GM23338 (cell line): ENCODE data around the gene FANCL. TPM values are rescaled to one million over a fixed set of nuclear protein-coding genes. Genes with fewer than 3 reads are reported as not detected.

Experiments used
- ATAC-seq: fragments of 200-7000 bp; cut with Tn5 transposase; 3 replicates; pipeline ENCODE4 v1.9.1; 2020
- DNase-seq: peaks from one replicate; pipeline ENCODE4 v3.0.0-alpha.2; 2015; ENCODE audit warnings: low spot score
- H2AFZ ChIP-seq: fragments of 200-600 bp; sonication (generic); 2 replicates; pipeline ENCODE4 v1.8.0; 2016; ENCODE audit warnings: antibody characterized with exemption, mild to moderate bottlenecking, moderate library complexity
- H3F3A ChIP-seq: fragments of 200-600 bp; sonication (generic); replicated peaks from 2 replicates; pipeline ENCODE4 v1.8.0; 2017; ENCODE audit warnings: antibody characterized with exemption, mixed run types, low read depth
- H3K27ac ChIP-seq: fragments of 200-600 bp; sonication (generic); 2 replicates; pipeline ENCODE4 v1.6.1; 2016; ENCODE audit warnings: low read depth
- H3K27me3 ChIP-seq: fragments of 200-600 bp; sonication (generic); 2 replicates; pipeline ENCODE4 v1.8.0; 2016; ENCODE audit warnings: mild to moderate bottlenecking, mixed run types, moderate library complexity; ENCODE audit not compliant: insufficient read depth
- H3K36me3 ChIP-seq: fragments of 200-600 bp; sonication (generic); 2 replicates; pipeline ENCODE4 v1.8.0; 2016; ENCODE audit warnings: mild to moderate bottlenecking; ENCODE audit not compliant: insufficient read depth
- H3K4me1 ChIP-seq: fragments of 200-600 bp; sonication (generic); 2 replicates; pipeline ENCODE4 v1.8.0; 2016; ENCODE audit warnings: mild to moderate bottlenecking, moderate library complexity; ENCODE audit not compliant: insufficient read depth
- H3K4me2 ChIP-seq: fragments of 200-600 bp; sonication (generic); 2 replicates; pipeline ENCODE4 v1.7.1; 2017; ENCODE audit warnings: mixed run types
- H3K4me3 ChIP-seq: fragments of 200-600 bp; sonication (generic); 2 replicates; pipeline ENCODE4 v1.6.1; 2016; ENCODE audit warnings: mixed run types
- H3K79me2 ChIP-seq: fragments of 200-600 bp; sonication (generic); replicated peaks from 2 replicates; pipeline ENCODE4 v1.8.0; 2017; ENCODE audit warnings: mild to moderate bottlenecking; ENCODE audit not compliant: insufficient read depth
- H3K9me2 ChIP-seq: fragments of 200-600 bp; sonication (generic); 2 replicates; pipeline ENCODE4 v1.8.0; 2017; ENCODE audit not compliant: insufficient read depth
- H4K20me1 ChIP-seq: fragments of 200-600 bp; sonication (generic); replicated peaks from 2 replicates; pipeline ENCODE4 v1.8.0; 2017; ENCODE audit warnings: mild to moderate bottlenecking; ENCODE audit not compliant: insufficient read depth
- H3K27ac Mint-ChIP-seq: 2 replicates; pipeline ENCODE4 v1.8.0; 2020; ENCODE audit warnings: inconsistent platforms, mild to moderate bottlenecking, moderate library complexity, mixed read lengths
- H3K27me3 Mint-ChIP-seq: 3 replicates; pipeline ENCODE4 v1.8.0; 2022; ENCODE audit warnings: low read depth, mild to moderate bottlenecking, moderate library complexity, mixed read lengths, inconsistent platforms; ENCODE audit not compliant: insufficient read depth, poor library complexity
- H3K36me3 Mint-ChIP-seq: 3 replicates; pipeline ENCODE4 v1.8.0; 2021; ENCODE audit warnings: low read depth, mild to moderate bottlenecking, inconsistent platforms, moderate library complexity, mixed read lengths
- H3K4me1 Mint-ChIP-seq: 3 replicates; pipeline ENCODE4 v1.8.0; 2020; ENCODE audit warnings: mild to moderate bottlenecking, inconsistent platforms, mixed read lengths
- H3K4me3 Mint-ChIP-seq: 3 replicates; pipeline ENCODE4 v1.8.0; 2021; ENCODE audit warnings: moderate library complexity, mild to moderate bottlenecking, inconsistent platforms, mixed read lengths
- H3K9me3 Mint-ChIP-seq: 3 replicates; pipeline ENCODE4 v1.8.0; 2020; ENCODE audit warnings: moderate library complexity, mild to moderate bottlenecking, inconsistent platforms, mixed read lengths
- CREB1 ChIP-seq: fragments of 250-450 bp; sonication (Bioruptor Pico); IDR thresholded peaks from 2 replicates; pipeline ENCODE4 v1.5.0; 2020; ENCODE audit warnings: low read depth, mild to moderate bottlenecking, moderate library complexity
- ETS1 ChIP-seq: IDR thresholded peaks from 2 replicates; pipeline ENCODE4 v1.6.1; 2016; ENCODE audit warnings: antibody characterized with exemption
- EZH2 ChIP-seq: fragments of 200-600 bp; sonication (generic); IDR thresholded peaks from one replicate; pipeline ENCODE4 v1.8.0; 2017; ENCODE audit warnings: antibody characterized with exemption, mild to moderate bottlenecking, low read depth; ENCODE audit not compliant: unreplicated experiment
- EZH2phosphoT487 ChIP-seq: fragments of 200-600 bp; sonication (generic); IDR thresholded peaks from one replicate; pipeline ENCODE4 v1.8.1; 2018; ENCODE audit warnings: antibody characterized with exemption; ENCODE audit not compliant: unreplicated experiment
- JUNB ChIP-seq: IDR thresholded peaks from one replicate; pipeline ENCODE4 v1.6.1; 2016; ENCODE audit warnings: antibody characterized with exemption; ENCODE audit not compliant: unreplicated experiment
- NANOG ChIP-seq: IDR thresholded peaks from 2 replicates; pipeline ENCODE4 v1.6.1; 2016; ENCODE audit warnings: antibody characterized with exemption, borderline replicate concordance
- POLR2AphosphoS5 ChIP-seq: IDR thresholded peaks from 2 replicates; pipeline ENCODE4 v1.6.1; 2016; ENCODE audit warnings: antibody characterized with exemption, low read depth
- STAT1 ChIP-seq: IDR thresholded peaks from one replicate; pipeline ENCODE4 v1.6.1; 2016; ENCODE audit warnings: antibody characterized with exemption; ENCODE audit not compliant: unreplicated experiment
- ZNF114 ChIP-seq: fragments of 250-450 bp; sonication (Bioruptor Pico); IDR thresholded peaks from 2 replicates; pipeline ENCODE4 v1.5.0; 2020; ENCODE audit warnings: mild to moderate bottlenecking, moderate library complexity
- ZNF331 ChIP-seq: fragments of 250-450 bp; sonication (Bioruptor Pico); IDR thresholded peaks from 2 replicates; pipeline ENCODE4 v1.5.0; 2020; ENCODE audit warnings: low read depth, mild to moderate bottlenecking, moderate library complexity
- polyA plus RNA-seq: library from polyadenylated mRNA; unstranded; fragments of >200 nt; fragmentation: Nextera tagmentation; extraction: Ambion mirVana; gene quantifications from 2 replicates; pipeline ENCODE4 v1.2.1, GENCODE V29; 2016
- total RNA-seq: library from RNA; depleted of rRNA; stranded (reverse); fragments of >200 nt; shearing (Covaris generic); gene quantifications from 2 replicates; pipeline ENCODE4 v1.2.3, GENCODE V29; 2014
- TF ChIP-seq, protein P1 (sequence below): fragments of 250-450 bp; sonication (Bioruptor Pico); IDR thresholded peaks from 2 replicates; pipeline ENCODE4 v1.5.0; 2020; ENCODE audit warnings: mild to moderate bottlenecking, moderate library complexity
- TF ChIP-seq, protein P2 (sequence below), 2 experiments: fragments of 200-600 bp in 1 of 2; sonication (generic) in 1 of 2; conservative IDR thresholded peaks; 2 replicates each; pipeline versions ENCODE4 v1.5.1 to v1.6.1; 2016 to 2017; ENCODE audit warnings: antibody characterized with exemption in 2 of 2, low read depth in 2 of 2, mild to moderate bottlenecking in 2 of 2, moderate library complexity in 1 of 2
- TF ChIP-seq, protein P3 (sequence below): IDR thresholded peaks from one replicate; pipeline ENCODE4 v1.6.1; 2018; ENCODE audit warnings: antibody characterized with exemption; ENCODE audit not compliant: unreplicated experiment

The FANCL gene
- total and polyA plus RNA-seq, 2 experiments from 2014 or later = 90.4 to 97.8 TPM

- H3K4me3 Mint-ChIP-seq = no peak overlapping the region
- H3K27me3 ChIP-seq = no peaks in the 10 kb centered on the region
- H3K27ac ChIP-seq = no peak overlapping the region
Measured at GRCh38 chr2:58135861-58136260, 105.3 kb downstream of the FANCL start.

More at GRCh38 chr2:58135861-58136260, 105.3 kb downstream of the FANCL start:
- Mint-ChIP-seq H3K36me3 (peaks cover 9% of the 10 kb centered on the region; the same call in 2 of the 3 replicates), H3K9me3 (no peaks in the 10 kb centered on the region; the same call in 2 of the 3 replicates), H3K27ac (no peak overlapping the region), H3K4me1 (peaks cover 10% of the 10 kb centered on the region; the same call in 2 of the 3 replicates), H3K27me3 (peaks cover 1% of the 10 kb centered on the region)
- TF ChIP-seq POLR2AphosphoS5 = no peak
- TF ChIP-seq STAT1 = no peak
- TF ChIP-seq, protein P1, sequence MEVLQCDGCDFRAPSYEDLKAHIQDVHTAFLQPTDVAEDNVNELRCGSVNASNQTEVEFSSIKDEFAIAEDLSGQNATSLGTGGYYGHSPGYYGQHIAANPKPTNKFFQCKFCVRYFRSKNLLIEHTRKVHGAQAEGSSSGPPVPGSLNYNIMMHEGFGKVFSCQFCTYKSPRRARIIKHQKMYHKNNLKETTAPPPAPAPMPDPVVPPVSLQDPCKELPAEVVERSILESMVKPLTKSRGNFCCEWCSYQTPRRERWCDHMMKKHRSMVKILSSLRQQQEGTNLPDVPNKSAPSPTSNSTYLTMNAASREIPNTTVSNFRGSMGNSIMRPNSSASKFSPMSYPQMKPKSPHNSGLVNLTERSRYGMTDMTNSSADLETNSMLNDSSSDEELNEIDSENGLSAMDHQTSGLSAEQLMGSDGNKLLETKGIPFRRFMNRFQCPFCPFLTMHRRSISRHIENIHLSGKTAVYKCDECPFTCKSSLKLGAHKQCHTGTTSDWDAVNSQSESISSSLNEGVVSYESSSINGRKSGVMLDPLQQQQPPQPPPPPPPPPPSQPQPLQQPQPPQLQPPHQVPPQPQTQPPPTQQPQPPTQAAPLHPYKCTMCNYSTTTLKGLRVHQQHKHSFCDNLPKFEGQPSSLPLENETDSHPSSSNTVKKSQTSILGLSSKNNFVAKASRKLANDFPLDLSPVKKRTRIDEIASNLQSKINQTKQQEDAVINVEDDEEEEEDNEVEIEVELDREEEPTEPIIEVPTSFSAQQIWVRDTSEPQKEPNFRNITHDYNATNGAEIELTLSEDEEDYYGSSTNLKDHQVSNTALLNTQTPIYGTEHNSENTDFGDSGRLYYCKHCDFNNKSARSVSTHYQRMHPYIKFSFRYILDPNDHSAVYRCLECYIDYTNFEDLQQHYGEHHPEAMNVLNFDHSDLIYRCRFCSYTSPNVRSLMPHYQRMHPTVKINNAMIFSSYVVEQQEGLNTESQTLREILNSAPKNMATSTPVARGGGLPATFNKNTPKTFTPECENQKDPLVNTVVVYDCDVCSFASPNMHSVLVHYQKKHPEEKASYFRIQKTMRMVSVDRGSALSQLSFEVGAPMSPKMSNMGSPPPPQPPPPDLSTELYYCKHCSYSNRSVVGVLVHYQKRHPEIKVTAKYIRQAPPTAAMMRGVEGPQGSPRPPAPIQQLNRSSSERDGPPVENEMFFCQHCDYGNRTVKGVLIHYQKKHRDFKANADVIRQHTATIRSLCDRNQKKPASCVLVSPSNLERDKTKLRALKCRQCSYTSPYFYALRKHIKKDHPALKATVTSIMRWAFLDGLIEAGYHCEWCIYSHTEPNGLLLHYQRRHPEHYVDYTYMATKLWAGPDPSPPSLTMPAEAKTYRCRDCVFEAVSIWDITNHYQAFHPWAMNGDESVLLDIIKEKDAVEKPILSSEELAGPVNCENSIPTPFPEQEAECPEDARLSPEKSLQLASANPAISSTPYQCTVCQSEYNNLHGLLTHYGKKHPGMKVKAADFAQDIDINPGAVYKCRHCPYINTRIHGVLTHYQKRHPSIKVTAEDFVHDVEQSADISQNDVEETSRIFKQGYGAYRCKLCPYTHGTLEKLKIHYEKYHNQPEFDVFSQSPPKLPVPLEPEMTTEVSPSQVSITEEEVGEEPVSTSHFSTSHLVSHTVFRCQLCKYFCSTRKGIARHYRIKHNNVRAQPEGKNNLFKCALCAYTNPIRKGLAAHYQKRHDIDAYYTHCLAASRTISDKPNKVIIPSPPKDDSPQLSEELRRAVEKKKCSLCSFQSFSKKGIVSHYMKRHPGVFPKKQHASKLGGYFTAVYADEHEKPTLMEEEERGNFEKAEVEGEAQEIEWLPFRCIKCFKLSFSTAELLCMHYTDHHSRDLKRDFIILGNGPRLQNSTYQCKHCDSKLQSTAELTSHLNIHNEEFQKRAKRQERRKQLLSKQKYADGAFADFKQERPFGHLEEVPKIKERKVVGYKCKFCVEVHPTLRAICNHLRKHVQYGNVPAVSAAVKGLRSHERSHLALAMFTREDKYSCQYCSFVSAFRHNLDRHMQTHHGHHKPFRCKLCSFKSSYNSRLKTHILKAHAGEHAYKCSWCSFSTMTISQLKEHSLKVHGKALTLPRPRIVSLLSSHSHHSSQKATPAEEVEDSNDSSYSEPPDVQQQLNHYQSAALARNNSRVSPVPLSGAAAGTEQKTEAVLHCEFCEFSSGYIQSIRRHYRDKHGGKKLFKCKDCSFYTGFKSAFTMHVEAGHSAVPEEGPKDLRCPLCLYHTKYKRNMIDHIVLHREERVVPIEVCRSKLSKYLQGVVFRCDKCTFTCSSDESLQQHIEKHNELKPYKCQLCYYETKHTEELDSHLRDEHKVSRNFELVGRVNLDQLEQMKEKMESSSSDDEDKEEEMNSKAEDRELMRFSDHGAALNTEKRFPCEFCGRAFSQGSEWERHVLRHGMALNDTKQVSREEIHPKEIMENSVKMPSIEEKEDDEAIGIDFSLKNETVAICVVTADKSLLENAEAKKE (CRISPR knock-in tag) = no peak
- TF ChIP-seq, protein P2, sequence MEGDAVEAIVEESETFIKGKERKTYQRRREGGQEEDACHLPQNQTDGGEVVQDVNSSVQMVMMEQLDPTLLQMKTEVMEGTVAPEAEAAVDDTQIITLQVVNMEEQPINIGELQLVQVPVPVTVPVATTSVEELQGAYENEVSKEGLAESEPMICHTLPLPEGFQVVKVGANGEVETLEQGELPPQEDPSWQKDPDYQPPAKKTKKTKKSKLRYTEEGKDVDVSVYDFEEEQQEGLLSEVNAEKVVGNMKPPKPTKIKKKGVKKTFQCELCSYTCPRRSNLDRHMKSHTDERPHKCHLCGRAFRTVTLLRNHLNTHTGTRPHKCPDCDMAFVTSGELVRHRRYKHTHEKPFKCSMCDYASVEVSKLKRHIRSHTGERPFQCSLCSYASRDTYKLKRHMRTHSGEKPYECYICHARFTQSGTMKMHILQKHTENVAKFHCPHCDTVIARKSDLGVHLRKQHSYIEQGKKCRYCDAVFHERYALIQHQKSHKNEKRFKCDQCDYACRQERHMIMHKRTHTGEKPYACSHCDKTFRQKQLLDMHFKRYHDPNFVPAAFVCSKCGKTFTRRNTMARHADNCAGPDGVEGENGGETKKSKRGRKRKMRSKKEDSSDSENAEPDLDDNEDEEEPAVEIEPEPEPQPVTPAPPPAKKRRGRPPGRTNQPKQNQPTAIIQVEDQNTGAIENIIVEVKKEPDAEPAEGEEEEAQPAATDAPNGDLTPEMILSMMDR (conservative IDR thresholded peaks at IDR 0.05; ENCODE audit: low read depth in 2 of 2) = no peak
- TF ChIP-seq EZH2phosphoT487 = no peak
- TF ChIP-seq CREB1 (CRISPR knock-in tag) = no peak
- no peak for TF ChIP-seq ZNF331 (CRISPR knock-in tag)
- no peak for TF ChIP-seq JUNB
- TF ChIP-seq, protein P3, sequence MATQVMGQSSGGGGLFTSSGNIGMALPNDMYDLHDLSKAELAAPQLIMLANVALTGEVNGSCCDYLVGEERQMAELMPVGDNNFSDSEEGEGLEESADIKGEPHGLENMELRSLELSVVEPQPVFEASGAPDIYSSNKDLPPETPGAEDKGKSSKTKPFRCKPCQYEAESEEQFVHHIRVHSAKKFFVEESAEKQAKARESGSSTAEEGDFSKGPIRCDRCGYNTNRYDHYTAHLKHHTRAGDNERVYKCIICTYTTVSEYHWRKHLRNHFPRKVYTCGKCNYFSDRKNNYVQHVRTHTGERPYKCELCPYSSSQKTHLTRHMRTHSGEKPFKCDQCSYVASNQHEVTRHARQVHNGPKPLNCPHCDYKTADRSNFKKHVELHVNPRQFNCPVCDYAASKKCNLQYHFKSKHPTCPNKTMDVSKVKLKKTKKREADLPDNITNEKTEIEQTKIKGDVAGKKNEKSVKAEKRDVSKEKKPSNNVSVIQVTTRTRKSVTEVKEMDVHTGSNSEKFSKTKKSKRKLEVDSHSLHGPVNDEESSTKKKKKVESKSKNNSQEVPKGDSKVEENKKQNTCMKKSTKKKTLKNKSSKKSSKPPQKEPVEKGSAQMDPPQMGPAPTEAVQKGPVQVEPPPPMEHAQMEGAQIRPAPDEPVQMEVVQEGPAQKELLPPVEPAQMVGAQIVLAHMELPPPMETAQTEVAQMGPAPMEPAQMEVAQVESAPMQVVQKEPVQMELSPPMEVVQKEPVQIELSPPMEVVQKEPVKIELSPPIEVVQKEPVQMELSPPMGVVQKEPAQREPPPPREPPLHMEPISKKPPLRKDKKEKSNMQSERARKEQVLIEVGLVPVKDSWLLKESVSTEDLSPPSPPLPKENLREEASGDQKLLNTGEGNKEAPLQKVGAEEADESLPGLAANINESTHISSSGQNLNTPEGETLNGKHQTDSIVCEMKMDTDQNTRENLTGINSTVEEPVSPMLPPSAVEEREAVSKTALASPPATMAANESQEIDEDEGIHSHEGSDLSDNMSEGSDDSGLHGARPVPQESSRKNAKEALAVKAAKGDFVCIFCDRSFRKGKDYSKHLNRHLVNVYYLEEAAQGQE = no peak
- TF ChIP-seq NANOG = no peak
- no peak for TF ChIP-seq ETS1
- TF ChIP-seq EZH2 = no peak
- TF ChIP-seq ZNF114 (CRISPR knock-in tag) = no peak
- Histone ChIP-seq H4K20me1 (no peaks in the 10 kb centered on the region), H2AFZ (no peak overlapping the region), H3K9me2 (no peaks in the 10 kb centered on the region), H3K4me1 (no peaks in the 10 kb centered on the region), H3F3A (no peaks in the 10 kb centered on the region), H3K79me2 (no peaks in the 10 kb centered on the region), H3K4me2 (no peak overlapping the region), H3K36me3 (no peaks in the 10 kb centered on the region; the same call in 1 of the 2 replicates), H3K4me3 (no peak overlapping the region)
- ATAC-seq = no peak
- DNase-seq = no peak
